GM12891 (cell line): ENCODE measurements around the gene OTOS.

ENCODE experiments used
- POU2F2 ChIP-seq: IDR thresholded peaks from 2 replicates; pipeline ENCODE4 v1.6.1; 2011; ENCODE audit warnings: low read depth, mild to moderate bottlenecking, control low read depth, low read length, moderate library complexity
- SPI1 ChIP-seq: IDR thresholded peaks from 2 replicates; pipeline ENCODE4 v1.6.1; 2011; ENCODE audit warnings: low read depth, low read length, control low read depth

DNA sequence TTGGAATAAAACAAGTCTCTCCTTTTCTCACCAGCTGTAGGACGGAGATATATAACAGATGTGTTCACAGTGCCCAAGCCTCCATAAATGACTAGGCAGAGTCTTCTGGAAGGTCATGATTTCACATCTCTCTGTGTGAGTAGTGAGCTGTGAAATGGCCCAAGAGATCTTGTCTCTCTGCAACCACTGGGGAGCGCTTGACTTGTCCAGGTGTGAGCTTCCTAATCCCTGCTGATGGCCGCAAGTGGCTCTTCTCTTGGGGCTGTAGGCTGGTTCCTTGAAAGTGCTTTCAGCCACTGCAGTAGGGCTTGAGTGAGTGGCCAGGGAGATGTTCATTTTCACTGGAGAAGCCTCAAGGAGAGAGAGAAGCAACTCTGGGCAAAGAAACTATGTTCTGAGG, 38.1 kb upstream of the OTOS start:
- no peak for TF ChIP-seq SPI1
- TF ChIP-seq POU2F2, result no peak
